KMS-11 (cell line): ENCODE results near the gene LSS.
A peak's percentile ranks its signal among the peaks of the same experiment; 100 is the strongest.

Source experiments
- H2AFZ ChIP-seq: fragments of 200-600 bp; sonication (generic); 2 replicates; pipeline ENCODE4 v1.6.1; 2016; ENCODE audit warnings: antibody characterized with exemption, mixed run types, low read depth
- H3K27ac ChIP-seq: fragments of 200-600 bp; sonication (generic); 2 replicates; pipeline ENCODE4 v1.6.1; 2016; ENCODE audit warnings: mild to moderate bottlenecking, mixed run types
- H3K27me3 ChIP-seq: fragments of 200-600 bp; sonication (generic); 2 replicates; pipeline ENCODE4 v1.6.1; 2017; ENCODE audit warnings: mild to moderate bottlenecking, low read depth, mixed run types, moderate library complexity; ENCODE audit not compliant: insufficient read depth
- H3K36me3 ChIP-seq: fragments of 200-600 bp; sonication (generic); 2 replicates; pipeline ENCODE4 v1.6.1; 2017; ENCODE audit warnings: mild to moderate bottlenecking, mixed run types; ENCODE audit not compliant: insufficient read depth
- H3K4me1 ChIP-seq: fragments of 200-600 bp; sonication (generic); 2 replicates; pipeline ENCODE4 v1.6.1; 2016; ENCODE audit warnings: mild to moderate bottlenecking, low read depth, mixed run types; ENCODE audit not compliant: poor library complexity, severe bottlenecking
- H3K4me2 ChIP-seq: fragments of 200-600 bp; sonication (generic); 2 replicates; pipeline ENCODE4 v1.7.0; 2016; ENCODE audit warnings: mild to moderate bottlenecking, mixed run types
- H3K4me3 ChIP-seq: fragments of 200-600 bp; sonication (generic); IDR thresholded peaks from 2 replicates; pipeline ENCODE4 v1.6.1; 2017; ENCODE audit warnings: low read depth, low read length, mixed read lengths; ENCODE audit not compliant: insufficient read depth
- H3K79me2 ChIP-seq: fragments of 200-600 bp; sonication (generic); 2 replicates; pipeline ENCODE4 v1.6.1; 2016; ENCODE audit warnings: low read depth, mixed run types; ENCODE audit not compliant: insufficient read depth
- H3K9ac ChIP-seq: fragments of 200-600 bp; sonication (generic); 2 replicates; pipeline ENCODE4 v1.6.1; 2016; ENCODE audit warnings: mild to moderate bottlenecking, mixed run types
- H4K20me1 ChIP-seq: fragments of 200-600 bp; sonication (generic); 2 replicates; pipeline ENCODE4 v1.6.1; 2016; ENCODE audit warnings: mild to moderate bottlenecking, mixed run types; ENCODE audit not compliant: insufficient read depth
- TF ChIP-seq, protein P1 (sequence below): fragments of 200-600 bp; sonication (generic); conservative IDR thresholded peaks from 2 replicates; pipeline ENCODE4 v1.6.1; 2017; ENCODE audit warnings: low read depth, mild to moderate bottlenecking, antibody characterized with exemption, low read length, moderate library complexity, mixed read lengths

Gene LSS

DNA sequence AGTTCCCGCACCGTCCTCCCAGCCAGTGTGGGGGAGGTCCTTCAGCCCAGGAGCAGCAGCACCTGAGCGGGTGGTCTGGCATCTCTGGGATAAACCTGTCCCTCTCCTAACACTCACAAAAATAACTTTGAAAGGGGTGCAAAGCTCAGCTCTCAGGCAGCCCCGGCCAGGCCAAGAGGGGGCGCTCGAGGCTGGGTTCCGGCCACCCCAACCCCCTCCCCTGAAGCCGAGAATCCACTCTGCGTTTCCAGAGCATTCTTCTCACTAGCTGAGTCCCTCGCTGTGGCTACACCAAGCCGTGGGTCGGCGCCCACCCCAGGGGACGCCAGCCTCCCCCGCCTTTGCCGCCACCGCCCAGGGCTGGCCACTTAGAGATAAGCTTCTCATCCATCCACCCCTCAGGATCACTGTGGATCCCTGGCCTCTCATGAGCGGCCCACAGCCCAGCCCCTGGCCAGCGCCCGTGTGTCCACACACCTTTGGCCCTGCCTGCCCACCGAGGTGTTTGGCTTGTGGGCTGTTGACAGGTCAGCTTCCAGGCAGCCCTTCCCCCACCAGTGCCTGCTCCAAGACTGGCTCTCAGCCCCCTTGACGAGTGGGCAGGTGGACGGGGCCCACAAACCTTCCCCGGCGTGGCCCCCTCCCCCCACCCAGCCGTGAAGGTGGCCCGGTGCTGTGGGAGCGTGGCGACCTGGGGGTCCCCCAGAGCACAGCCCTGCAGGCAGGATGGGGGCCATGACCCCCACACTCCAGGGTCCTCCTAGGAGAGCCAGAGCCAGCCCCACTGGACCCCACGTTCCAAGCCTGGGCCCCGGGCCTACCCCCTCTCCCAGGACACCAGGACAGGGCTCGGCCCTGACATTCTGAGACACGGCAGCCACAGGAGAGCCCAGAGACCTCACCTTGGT, 75.1 kb downstream of the LSS start:
- no peak overlapping the region for H3K4me3 ChIP-seq
- no peak overlapping the region for H3K9ac ChIP-seq
- TF ChIP-seq, protein P1, sequence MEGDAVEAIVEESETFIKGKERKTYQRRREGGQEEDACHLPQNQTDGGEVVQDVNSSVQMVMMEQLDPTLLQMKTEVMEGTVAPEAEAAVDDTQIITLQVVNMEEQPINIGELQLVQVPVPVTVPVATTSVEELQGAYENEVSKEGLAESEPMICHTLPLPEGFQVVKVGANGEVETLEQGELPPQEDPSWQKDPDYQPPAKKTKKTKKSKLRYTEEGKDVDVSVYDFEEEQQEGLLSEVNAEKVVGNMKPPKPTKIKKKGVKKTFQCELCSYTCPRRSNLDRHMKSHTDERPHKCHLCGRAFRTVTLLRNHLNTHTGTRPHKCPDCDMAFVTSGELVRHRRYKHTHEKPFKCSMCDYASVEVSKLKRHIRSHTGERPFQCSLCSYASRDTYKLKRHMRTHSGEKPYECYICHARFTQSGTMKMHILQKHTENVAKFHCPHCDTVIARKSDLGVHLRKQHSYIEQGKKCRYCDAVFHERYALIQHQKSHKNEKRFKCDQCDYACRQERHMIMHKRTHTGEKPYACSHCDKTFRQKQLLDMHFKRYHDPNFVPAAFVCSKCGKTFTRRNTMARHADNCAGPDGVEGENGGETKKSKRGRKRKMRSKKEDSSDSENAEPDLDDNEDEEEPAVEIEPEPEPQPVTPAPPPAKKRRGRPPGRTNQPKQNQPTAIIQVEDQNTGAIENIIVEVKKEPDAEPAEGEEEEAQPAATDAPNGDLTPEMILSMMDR = peak; percentile 48

DNA sequence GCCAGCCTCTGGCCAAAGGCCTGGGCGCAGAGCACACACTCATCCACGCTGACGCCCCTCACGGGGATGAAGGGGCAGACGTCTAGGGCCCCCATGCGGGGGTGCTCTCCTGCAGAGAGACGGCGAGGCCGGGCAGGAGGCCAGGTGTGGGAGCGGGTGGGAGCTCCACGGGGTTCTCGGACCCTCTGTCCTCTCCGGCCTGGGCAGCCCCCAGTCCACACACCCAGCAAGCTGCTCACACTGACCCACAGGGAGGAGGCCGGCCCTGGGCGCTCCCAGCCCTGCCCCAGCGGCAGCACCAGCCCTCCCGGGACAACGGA, 75.7 kb downstream of the LSS start:
- no peak overlapping the region for H3K4me2 ChIP-seq

More for the DNA sequence above, 75.1 kb downstream of the LSS start:
- Histone ChIP-seq H2AFZ (no peak overlapping the region), H3K27me3 (no peaks in the 10 kb centered on the region), H4K20me1 (no peaks in the 10 kb centered on the region), H3K79me2 (no peaks in the 10 kb centered on the region), H3K4me1 (no peaks in the 10 kb centered on the region), H3K4me2 (no peak overlapping the region), H3K36me3 (no peaks in the 10 kb centered on the region), H3K27ac (no peak overlapping the region)

DNA sequence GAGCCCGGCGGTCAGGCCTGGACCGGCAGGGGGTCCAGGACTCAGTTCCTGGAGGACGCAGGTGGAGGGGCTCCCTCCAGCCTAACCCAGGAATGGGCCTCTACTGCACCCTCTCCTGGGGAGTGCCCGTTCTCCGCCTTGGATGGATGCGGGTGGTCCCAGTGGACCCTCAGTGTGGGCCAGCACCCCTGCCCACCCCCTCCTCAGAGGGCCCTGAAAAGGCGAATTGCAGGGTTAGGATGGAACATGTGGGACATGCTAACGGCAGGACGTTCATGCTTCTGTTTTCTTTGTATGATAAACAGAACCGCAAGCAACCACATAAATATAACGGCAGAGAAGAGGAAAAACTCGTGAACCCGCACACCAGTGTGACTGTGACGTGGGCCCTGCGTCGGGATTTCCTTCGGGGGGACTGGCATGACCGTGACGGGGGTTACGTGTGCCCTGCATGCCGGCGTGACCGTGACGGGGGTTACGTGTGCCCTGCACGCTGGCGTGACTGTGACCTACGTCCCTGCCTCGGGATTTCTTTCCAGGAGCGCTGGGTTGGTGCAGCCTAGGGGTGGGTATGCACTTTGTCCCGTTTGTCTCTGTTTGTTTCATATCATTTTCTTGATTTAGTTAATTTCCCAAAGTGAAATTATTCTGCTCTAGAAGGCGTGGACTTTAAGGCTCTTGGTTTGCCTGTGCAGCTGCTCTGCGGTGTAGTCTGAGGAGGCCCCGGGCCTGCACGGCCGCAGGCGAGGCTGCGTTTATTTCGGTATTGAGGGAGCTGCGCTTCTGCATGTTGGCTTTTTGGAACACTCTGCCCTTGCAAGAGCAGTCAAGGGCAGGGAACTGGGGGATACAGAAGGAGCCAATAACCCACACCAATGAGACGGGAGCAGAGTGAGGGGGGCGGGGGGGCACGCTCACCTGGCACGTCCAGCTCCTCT, 76.3 kb downstream of the LSS start:
- Histone ChIP-seq H3K9ac (no peak overlapping the region), H3K4me3 (no peak overlapping the region), H3K79me2 (no peaks in the 10 kb centered on the region), H3K4me2 (no peak overlapping the region), H3K27ac (no peak overlapping the region), H3K4me1 (no peaks in the 10 kb centered on the region), H2AFZ (no peak overlapping the region), H3K36me3 (no peaks in the 10 kb centered on the region), H3K27me3 (no peaks in the 10 kb centered on the region), H4K20me1 (no peaks in the 10 kb centered on the region)
- TF ChIP-seq, protein P1 = no peak

More for the DNA sequence above, 75.7 kb downstream of the LSS start:
- Histone ChIP-seq H4K20me1 (no peaks in the 10 kb centered on the region), H3K79me2 (no peaks in the 10 kb centered on the region), H3K4me3 (no peak overlapping the region), H2AFZ (no peak overlapping the region), H3K9ac (no peak overlapping the region), H3K4me1 (no peaks in the 10 kb centered on the region), H3K36me3 (no peaks in the 10 kb centered on the region), H3K27ac (no peak overlapping the region), H3K27me3 (no peaks in the 10 kb centered on the region)
- TF ChIP-seq, protein P1 = no peak

DNA sequence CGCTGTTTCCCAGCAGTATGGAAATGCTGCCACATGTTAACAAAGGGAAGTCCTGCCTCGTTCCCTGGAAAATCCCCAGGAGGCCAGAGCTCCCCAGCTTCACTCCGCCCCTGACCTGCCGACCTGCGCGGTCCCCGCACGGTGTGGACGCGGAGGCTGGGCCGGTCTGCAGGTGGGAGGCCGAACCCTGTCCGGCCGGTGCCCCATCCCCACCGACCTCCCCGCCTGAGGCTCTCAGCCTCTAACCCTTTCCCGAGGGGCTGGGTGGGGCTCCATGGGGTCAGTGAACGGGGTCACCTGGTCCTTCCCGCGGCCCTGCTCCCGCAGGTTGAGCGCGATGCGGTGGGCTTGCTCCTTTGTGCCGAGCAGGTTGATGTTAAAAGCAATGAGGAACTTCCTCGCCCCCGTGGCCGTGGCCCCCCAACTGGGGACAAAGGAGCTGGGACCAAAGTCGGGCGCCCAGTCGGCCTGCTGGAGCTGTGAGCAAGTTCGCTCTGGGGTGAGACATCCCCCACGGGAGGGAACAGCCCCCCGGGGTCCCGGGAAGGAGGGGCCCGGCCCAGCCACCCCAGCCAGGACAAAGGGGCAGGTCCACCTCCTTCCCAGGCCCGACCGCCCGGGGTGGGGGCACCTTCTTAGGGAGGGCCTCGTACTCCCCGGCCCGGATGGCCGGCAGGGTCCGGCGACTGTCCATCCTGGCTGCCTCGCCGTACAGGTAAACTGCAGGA, 77.1 kb downstream of the LSS start:
- H3K27ac ChIP-seq = no peak overlapping the region
- H2AFZ ChIP-seq = no peak overlapping the region
- no peaks in the 10 kb centered on the region for H3K4me1 ChIP-seq
- H3K9ac ChIP-seq = no peak overlapping the region
- no peak overlapping the region for H3K4me2 ChIP-seq
- no peaks in the 10 kb centered on the region for H3K27me3 ChIP-seq
- H3K4me3 ChIP-seq = no peak overlapping the region
- no peaks in the 10 kb centered on the region for H4K20me1 ChIP-seq
- TF ChIP-seq, protein P1 = no peak
- no peaks in the 10 kb centered on the region for H3K36me3 ChIP-seq
- H3K79me2 ChIP-seq = no peaks in the 10 kb centered on the region
